GM10266 (cell line): Measurements from ENCODE around the gene TMEM164.
A peak's percentile ranks its signal among the peaks of the same experiment; 100 is the strongest.

ENCODE experiments used
- DNase-seq: peaks from one replicate; pipeline ENCODE4 v3.0.0; 2012; ENCODE audit errors: extremely low spot score
- TF ChIP-seq, protein P1 (sequence below): IDR thresholded peaks from 2 replicates; pipeline ENCODE4 v1.5.1; 2012; ENCODE audit warnings: mild to moderate bottlenecking, low read depth; ENCODE audit not compliant: control insufficient read depth, insufficient read depth; ENCODE audit errors: missing control alignments

TMEM164 gene

DNA sequence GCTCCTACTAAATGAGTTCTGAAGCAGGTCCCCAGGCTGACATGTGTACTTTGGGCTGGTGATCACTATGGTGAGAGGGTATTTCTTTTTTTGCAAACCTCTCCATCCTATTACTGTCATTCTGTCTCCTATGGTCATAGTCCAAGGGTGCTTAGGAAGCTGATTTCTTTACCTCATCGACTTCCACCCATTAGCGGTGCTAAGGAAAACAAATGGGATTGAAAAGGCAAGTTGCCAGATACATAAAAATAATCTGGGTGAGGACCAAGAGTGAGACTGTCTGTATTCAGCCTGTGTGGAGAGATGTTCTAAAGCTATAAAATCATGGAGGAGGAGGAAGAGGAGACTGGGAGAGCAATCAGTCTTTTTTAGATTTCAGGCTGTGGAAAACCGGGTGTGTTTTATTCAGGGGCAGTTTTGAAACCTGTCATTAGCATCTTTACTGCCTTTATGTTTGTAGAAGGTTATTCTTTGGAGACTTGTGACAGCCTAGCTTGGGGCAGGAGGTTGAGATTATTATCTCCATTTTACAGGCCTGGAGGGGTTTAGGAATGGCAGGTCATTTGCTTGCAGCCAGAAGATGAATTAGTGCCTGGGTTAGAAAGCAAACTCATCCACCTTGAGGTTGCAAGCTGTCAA lies 1.9 kb downstream of the TMEM164 start:
- DNase-seq = no peak
- TF ChIP-seq, protein P1, sequence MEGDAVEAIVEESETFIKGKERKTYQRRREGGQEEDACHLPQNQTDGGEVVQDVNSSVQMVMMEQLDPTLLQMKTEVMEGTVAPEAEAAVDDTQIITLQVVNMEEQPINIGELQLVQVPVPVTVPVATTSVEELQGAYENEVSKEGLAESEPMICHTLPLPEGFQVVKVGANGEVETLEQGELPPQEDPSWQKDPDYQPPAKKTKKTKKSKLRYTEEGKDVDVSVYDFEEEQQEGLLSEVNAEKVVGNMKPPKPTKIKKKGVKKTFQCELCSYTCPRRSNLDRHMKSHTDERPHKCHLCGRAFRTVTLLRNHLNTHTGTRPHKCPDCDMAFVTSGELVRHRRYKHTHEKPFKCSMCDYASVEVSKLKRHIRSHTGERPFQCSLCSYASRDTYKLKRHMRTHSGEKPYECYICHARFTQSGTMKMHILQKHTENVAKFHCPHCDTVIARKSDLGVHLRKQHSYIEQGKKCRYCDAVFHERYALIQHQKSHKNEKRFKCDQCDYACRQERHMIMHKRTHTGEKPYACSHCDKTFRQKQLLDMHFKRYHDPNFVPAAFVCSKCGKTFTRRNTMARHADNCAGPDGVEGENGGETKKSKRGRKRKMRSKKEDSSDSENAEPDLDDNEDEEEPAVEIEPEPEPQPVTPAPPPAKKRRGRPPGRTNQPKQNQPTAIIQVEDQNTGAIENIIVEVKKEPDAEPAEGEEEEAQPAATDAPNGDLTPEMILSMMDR = no peak

DNA sequence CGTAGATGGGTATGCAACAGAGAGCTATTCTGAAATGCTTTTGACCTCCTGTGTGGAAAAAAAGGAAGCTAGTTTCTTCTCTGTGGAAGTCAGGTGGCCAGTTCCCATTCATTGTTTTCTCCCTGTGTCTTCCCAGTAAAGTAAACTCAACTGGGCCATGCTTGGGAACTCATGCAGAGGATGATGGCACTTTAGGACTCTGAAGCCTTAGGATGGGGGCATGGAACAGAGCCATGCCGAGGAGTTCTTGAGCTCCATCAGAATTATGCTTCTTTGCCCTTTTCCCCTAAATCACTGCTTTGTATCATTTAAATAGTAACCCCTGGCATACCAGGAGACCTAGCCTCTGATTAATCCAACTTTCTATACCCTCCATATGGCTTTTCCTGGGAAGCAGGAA lies 3.2 kb downstream of the TMEM164 start:
- TF ChIP-seq, protein P1 = no peak
- no peak for DNase-seq

DNA sequence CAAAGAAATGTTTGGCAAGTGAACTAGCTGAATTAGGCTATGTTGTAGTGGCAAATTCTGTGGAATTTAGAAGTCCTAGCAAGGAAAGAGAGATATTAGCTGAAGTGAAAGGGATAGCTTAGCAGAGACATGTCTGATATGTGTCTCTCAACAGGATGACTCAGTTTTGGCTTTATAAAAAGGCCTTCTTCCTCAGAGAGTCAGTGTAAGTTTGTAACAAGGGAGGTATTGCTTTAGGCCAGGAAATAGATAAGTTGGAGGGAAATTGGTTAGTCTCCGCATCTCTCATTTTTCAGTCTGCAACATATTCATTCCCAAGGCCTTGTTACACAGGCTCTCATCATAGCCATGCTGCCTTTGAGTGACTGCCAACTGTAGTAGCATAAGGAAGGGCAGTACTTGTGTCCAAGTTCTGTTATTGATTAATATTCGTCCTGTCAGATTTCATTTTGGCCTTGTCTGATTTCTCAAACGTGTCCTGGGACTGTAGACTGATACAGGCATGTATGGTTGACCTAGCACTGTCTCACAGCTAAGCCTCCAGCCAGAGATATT lies 4.0 kb downstream of the TMEM164 start:
- TF ChIP-seq, protein P1 = no peak
- no peak for DNase-seq

DNA sequence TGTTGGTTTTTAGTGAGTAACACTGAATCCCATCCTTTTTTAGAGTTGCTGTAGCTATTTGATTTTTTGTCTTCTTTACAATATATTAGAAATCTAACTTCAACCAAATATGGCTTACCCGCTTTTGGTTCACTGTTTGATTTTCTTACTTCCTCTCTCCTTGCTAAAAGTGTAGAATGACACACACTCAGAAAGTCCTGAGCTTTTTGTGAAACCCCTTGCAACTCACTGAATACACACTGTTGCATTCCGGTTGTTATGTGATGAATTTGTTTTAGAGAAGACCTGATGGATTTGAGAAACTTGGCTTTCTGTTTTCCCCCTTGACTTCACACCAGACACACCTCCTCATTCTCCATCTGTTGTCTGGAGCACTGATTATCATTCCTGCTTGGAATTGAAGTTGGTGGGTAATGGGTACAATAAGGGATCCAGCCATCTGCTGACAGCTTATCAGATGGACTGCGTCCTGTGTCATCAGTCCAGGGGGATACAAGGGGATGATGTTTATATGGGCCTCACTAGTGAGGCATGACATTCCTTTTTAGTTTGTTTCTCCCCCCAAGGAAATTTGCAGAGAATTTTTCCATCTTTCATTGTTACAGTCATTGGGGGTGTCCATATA lies 5.2 kb downstream of the TMEM164 start:
- TF ChIP-seq, protein P1 = no peak
- peak; percentile 17 for DNase-seq

DNA sequence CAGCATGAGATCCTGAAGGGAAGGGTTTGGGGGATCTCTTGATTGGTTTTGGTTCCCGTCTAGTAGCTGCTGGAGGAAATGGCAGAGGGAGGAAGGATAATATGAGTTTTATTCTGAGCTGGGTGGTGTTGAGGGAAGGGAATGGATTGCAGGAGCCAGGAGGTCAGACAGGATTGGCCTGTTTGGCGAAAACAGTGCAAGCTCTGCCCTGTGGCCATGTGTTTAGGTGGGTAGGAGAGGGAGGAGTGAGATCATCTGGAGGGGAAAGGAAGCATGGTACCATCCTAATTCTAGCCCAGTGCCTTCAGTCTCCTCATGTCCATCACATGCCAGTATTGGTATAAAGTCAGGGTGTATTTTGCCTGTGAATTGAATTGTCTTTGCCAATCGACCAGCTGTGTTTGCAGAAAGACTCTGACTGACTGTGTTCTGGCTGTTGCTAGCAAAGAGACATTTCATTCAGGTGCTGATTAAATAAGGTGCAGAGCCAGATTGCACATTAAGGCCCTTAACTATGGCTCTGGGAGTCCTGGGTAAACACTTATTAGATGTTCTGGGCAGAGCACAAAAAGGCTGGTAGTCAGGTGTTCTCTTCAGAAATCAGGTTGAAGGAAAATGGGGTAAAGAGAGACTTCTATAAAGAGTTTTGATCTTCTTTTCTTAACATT lies 10.0 kb downstream of the TMEM164 start:
- TF ChIP-seq, protein P1 = no peak
- DNase-seq = no peak

DNA sequence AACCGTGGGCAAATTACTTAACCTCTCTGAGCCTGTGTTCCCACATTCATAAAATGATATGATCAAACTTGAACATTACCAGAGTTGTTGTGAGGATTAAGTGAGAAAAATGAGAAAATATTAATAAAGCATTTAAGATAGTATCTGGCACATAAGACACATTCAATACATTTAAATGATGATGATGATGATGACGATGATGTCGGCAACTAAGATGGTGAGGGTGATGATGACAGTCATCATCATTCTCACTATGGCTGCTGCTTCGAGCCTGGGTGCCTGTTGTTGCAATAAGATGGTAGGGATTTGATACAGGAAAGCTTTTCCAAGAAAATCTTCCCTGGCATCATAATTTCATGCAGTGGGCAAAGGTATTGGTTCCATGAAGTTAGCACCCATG lies 11.1 kb downstream of the TMEM164 start:
- no peak for DNase-seq
- TF ChIP-seq, protein P1 = no peak
